Ishikawa (cell line): Measurements from ENCODE around the gene LCE3A.

Source experiments
- EGR1 ChIP-seq: IDR thresholded peaks from 2 replicates; pipeline ENCODE4 v1.6.1; 2012
- EP300 ChIP-seq: IDR thresholded peaks from 2 replicates; pipeline ENCODE4 v1.6.1; 2012; ENCODE audit warnings: borderline replicate concordance
- FOXM1 ChIP-seq: IDR thresholded peaks from 2 replicates; pipeline ENCODE4 v1.6.1; 2012; ENCODE audit warnings: low read depth, borderline replicate concordance
- MAX ChIP-seq: IDR thresholded peaks from 2 replicates; pipeline ENCODE4 v1.6.1; 2012
- REST ChIP-seq: IDR thresholded peaks from 2 replicates; pipeline ENCODE4 v1.6.1; 2012; ENCODE audit warnings: low read depth, mild to moderate bottlenecking
- TCF12 ChIP-seq: IDR thresholded peaks from 2 replicates; pipeline ENCODE4 v1.6.1; 2012; ENCODE audit warnings: low read depth
- USF1 ChIP-seq: IDR thresholded peaks from 2 replicates; pipeline ENCODE4 v1.6.1; 2012
- ZBTB7A ChIP-seq: IDR thresholded peaks from 2 replicates; pipeline ENCODE4 v1.6.1; 2012; ENCODE audit warnings: low read depth

- TF ChIP-seq FOXM1 (no peak), EGR1 (no peak), MAX (no peak), TCF12 (no peak), REST (no peak), USF1 (no peak), EP300 (no peak), ZBTB7A (no peak)
Measured at GRCh38 chr1:152623203-152623844, 421 bp upstream of the LCE3A start.
